Prostate gland (tissue), 2 donors: Measurements from ENCODE around the gene ZFP36L1. TPM values are rescaled to one million over a fixed set of nuclear protein-coding genes. Genes with fewer than 3 reads are reported as not detected.

Experiments used
- DNase-seq: peaks from one replicate; pipeline ENCODE4 v3.0.0-alpha.2; 2019; ENCODE audit warnings: low spot score
- H3K27ac ChIP-seq, 2 donors: fragments of 200-600 bp; sonication (generic); 2 replicates each; pipeline ENCODE4 v1.5.1; 2017 to 2019
- H3K27me3 ChIP-seq: fragments of 200-600 bp; sonication (generic); replicated peaks from 2 replicates; pipeline ENCODE4 v1.5.1; 2019; ENCODE audit not compliant: insufficient read depth
- H3K36me3 ChIP-seq, 2 donors: fragments of 200-600 bp; sonication (generic); 1 replicate in 1 of 2; 2 replicates in 1 of 2; pipeline versions ENCODE4 v1.5.1 to v1.8.1; 2017 to 2019
- H3K4me1 ChIP-seq: fragments of 200-600 bp; sonication (generic); replicated peaks from 2 replicates; pipeline ENCODE4 v1.5.1; 2019
- H3K4me3 ChIP-seq, 2 donors: fragments of 200-600 bp; sonication (generic); 2 replicates each; pipeline ENCODE4 v1.5.1; 2017 to 2019
- H3K9me3 ChIP-seq: fragments of 200-600 bp; sonication (generic); 2 replicates; pipeline ENCODE4 v1.5.1; 2017
- CTCF ChIP-seq, 4 experiments: fragments of 200-600 bp in 2 of 4; fragments of 450-650 bp in 2 of 4; sonication (generic) in 2 of 4; IDR thresholded peaks; 1 replicate in 3 of 4; 2 replicates in 1 of 4; pipeline ENCODE4 v1.5.1; 2016 to 2019; ENCODE audit warnings: antibody characterized with exemption in 4 of 4, mild to moderate bottlenecking in 2 of 4, moderate library complexity in 2 of 4
- POLR2A ChIP-seq: fragments of 450-650 bp; IDR thresholded peaks from one replicate; pipeline ENCODE4 v1.6.1; 2016; ENCODE audit warnings: antibody characterized with exemption, mild to moderate bottlenecking
- POLR2AphosphoS5 ChIP-seq: sonication (generic); formaldehyde crosslinking; IDR thresholded peaks from one replicate; pipeline ENCODE4 v1.6.1; 2017; ENCODE audit warnings: antibody characterized with exemption
- WGBS: methylation state at CpG from one replicate; pipeline ENCODE4 v1.1.5; 2018; 5-methylcytosine and 5-hydroxymethylcytosine counted together
- intact Hi-C: fragments of 100-400 bp; cut with DNase I; formaldehyde crosslinking; loops from one replicate; pipeline ENCODE4 v1.14.2; 2022
- total RNA-seq, 2 donors: library from RNA; depleted of rRNA; stranded (reverse); fragments of >200 nt; gene quantifications; one replicate each; pipeline ENCODE4 v1.1.0, GENCODE V29; 2016

The ZFP36L1 gene
- total RNA-seq, 2 donors from 2014 or later, result 359 to 556 TPM

GRCh38 chr14:68816943-68817430 is 24.1 kb upstream of the ZFP36L1 start:
- no peaks in the 10 kb centered on the region for H3K9me3 ChIP-seq
- peaks cover 17% of the 10 kb centered on the region for H3K4me1 ChIP-seq
- no peaks in the 10 kb centered on the region for H3K27me3 ChIP-seq
- H3K27ac ChIP-seq, result peak overlapping the region; percentile 95 to 98
- intact Hi-C loops, result loop anchor here (2.0 to 5.0 kb wide), 3 partner anchors 730 to 935 kb away; no protein-coding TSS in a partner anchor
- peak overlapping the region; percentile 36 to 38 for H3K4me3 ChIP-seq
- WGBS, result 37% methylated on average over 13 of the region's 13 CpGs
- no peaks in the 10 kb centered on the region for H3K36me3 ChIP-seq
- TF ChIP-seq POLR2AphosphoS5, result no peak
- DNase-seq, result no peak

- TF ChIP-seq CTCF (IDR thresholded peaks at IDR 0.05) (peak; percentile 92 to 99 (median 97)), POLR2A (peak; percentile 43), POLR2AphosphoS5 (peak; percentile 72)
- peak overlapping the region; percentile 95 to 98 for H3K27ac ChIP-seq
- 7% methylated on average over 27 of the region's 82 CpGs for WGBS
- intact Hi-C loops, result loop anchor here (2.0 to 5.0 kb wide), 3 partner anchors 729 to 934 kb away; no protein-coding TSS in a partner anchor
- H3K4me3 ChIP-seq, result peak overlapping the region; percentile 36 to 38
- peaks cover 17% of the 10 kb centered on the region for H3K4me1 ChIP-seq
- H3K36me3 ChIP-seq, result no peaks in the 10 kb centered on the region
- DNase-seq, result peak; percentile 88
- no peaks in the 10 kb centered on the region for H3K9me3 ChIP-seq
- no peaks in the 10 kb centered on the region for H3K27me3 ChIP-seq
Measured at GRCh38 chr14:68816183-68816942, 23.5 kb upstream of the ZFP36L1 start.

- H3K27ac ChIP-seq, result peak overlapping the region; percentile 95 to 98
- no peak for DNase-seq
- H3K4me3 ChIP-seq, result no peak overlapping the region
- H3K36me3 ChIP-seq, result no peaks in the 10 kb centered on the region
- peaks cover 17% of the 10 kb centered on the region for H3K4me1 ChIP-seq
- no peaks in the 10 kb centered on the region for H3K27me3 ChIP-seq
- no peaks in the 10 kb centered on the region for H3K9me3 ChIP-seq
- intact Hi-C loops, result loop anchor here (1.0 to 5.0 kb wide), 4 partner anchors 567 to 933 kb away; no protein-coding TSS in a partner anchor
- WGBS, result 87% methylated on average over 16 of the region's 16 CpGs
- TF ChIP-seq POLR2A (no peak), CTCF (IDR thresholded peaks at IDR 0.05) (no peak), POLR2AphosphoS5 (no peak)
Measured at GRCh38 chr14:68815298-68816182, 22.7 kb upstream of the ZFP36L1 start.

- Histone ChIP-seq H3K4me1 (peaks cover 16% of the 10 kb centered on the region), H3K36me3 (no peaks in the 10 kb centered on the region), H3K27ac (peak overlapping the region; percentile 95 to 98), H3K9me3 (no peaks in the 10 kb centered on the region), H3K4me3 (no peak overlapping the region), H3K27me3 (no peaks in the 10 kb centered on the region)
- intact Hi-C loops, result loop anchor here (1.0 to 5.0 kb wide), 3 partner anchors 566 to 932 kb away; no protein-coding TSS in a partner anchor
- no peak for TF ChIP-seq POLR2A
- TF ChIP-seq POLR2AphosphoS5, result no peak
- no peak for TF ChIP-seq CTCF (IDR thresholded peaks at IDR 0.05)
- no peak for DNase-seq
- WGBS, result 13% methylated on average over 12 of the region's 12 CpGs
Measured at GRCh38 chr14:68814539-68815297, 21.9 kb upstream of the ZFP36L1 start.
